Stimulated activated CD4-positive, alpha-beta T cell treated with anti-CD3 and anti-CD28 coated beads, TNF-alpha, amount 100 ng/mL, for 24 hours (primary cell): Measurements from ENCODE around the gene KLF9.

ENCODE experiments used
- DNase-seq, 3 experiments: peaks; one replicate each; pipeline ENCODE4 v3.0.0-alpha.2; 2020; ENCODE audit warnings: low read depth in 3 of 3

The KLF9 gene

GRCh38 chr9:70422371-70423043 is 8.1 kb upstream of the KLF9 start:
- DNase-seq = no peak

- DNase-seq = peak in 1 of 3 experiments; percentile 12
These were observed 7.1 kb upstream of the KLF9 start for GRCh38 chr9:70421272-70422180.

GRCh38 chr9:70420441-70421271 is 6.2 kb upstream of the KLF9 start:
- DNase-seq = peak in 2 of 3 experiments; percentile 44 to 63

- peak; percentile 67 to 84 (median 80) for DNase-seq
These were observed 5.3 kb upstream of the KLF9 start for GRCh38 chr9:70419556-70420440.

- DNase-seq = peak; percentile 63 to 80 (median 65)
These were observed 4.5 kb upstream of the KLF9 start for GRCh38 chr9:70418822-70419555.

- no peak for DNase-seq
These were observed 1.0 kb upstream of the KLF9 start for GRCh38 chr9:70415476-70415875.

GRCh38 chr9:70415041-70415440 is 584 bp upstream of the KLF9 start:
- DNase-seq = no peak

GRCh38 chr9:70413464-70413798 is 1.0 kb downstream of the KLF9 start:
- no peak for DNase-seq

- DNase-seq = no peak
These were observed 1.5 kb downstream of the KLF9 start for GRCh38 chr9:70412832-70413463.

- peak; percentile 38 to 72 (median 55) for DNase-seq
These were observed 2.3 kb downstream of the KLF9 start for GRCh38 chr9:70411930-70412831.

- peak in 2 of 3 experiments; percentile 40 to 45 for DNase-seq
These were observed 3.1 kb downstream of the KLF9 start for GRCh38 chr9:70411121-70411929.

GRCh38 chr9:70410368-70410767 is 4.1 kb downstream of the KLF9 start:
- no peak for DNase-seq

- DNase-seq = no peak
These were observed 4.7 kb downstream of the KLF9 start for GRCh38 chr9:70409800-70410199.

- no peak for DNase-seq
These were observed 5.2 kb downstream of the KLF9 start for GRCh38 chr9:70409280-70409679.

GRCh38 chr9:70408393-70409040 is 5.9 kb downstream of the KLF9 start:
- DNase-seq = no peak

- DNase-seq = no peak
These were observed 7.4 kb downstream of the KLF9 start for GRCh38 chr9:70407081-70407503.

- peak in 1 of 3 experiments; percentile 29 for DNase-seq
These were observed 8.0 kb downstream of the KLF9 start for GRCh38 chr9:70406434-70406862.
